ENCODE data around the gene RCC2.
"Not testable (repeated sequence)": the region's sequence is repeated elsewhere in the genome, so short reads cannot be mapped to it uniquely, and the experiment has no call there.

Gene RCC2

GRCh38 chr1:17439250-17440073, at the start of gene RCC2:
Gene RCC2, minus strand, starts transcription at chr1:17439677. Its CDS starts 1,163 bp downstream, at chr1:17438514.
- in situ Hi-C loops (cut with MboI; ENCODE audit: low sequenced_read_pairs): no loop called here

DNA sequence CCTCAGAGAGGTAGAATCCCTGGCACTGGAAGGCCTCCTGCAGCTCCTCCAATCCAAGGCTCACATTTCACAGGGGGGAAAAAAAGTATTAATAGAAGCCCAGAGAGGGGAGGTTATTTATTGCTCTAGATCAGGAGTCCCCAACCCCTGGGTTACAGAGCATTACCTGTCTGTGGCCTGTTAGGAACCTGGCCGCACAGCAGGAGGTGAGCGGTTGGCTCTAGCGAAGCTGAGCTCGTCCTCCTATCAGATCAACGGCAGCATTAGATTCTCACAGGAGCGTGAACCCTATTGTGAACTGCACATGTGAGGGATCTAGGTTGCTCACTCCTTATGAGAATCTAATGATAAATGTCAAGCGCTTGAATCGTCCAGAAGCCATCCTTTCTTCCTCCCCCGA, 46.8 kb upstream of the RCC2 start:
- in situ Hi-C loops (cut with MboI; ENCODE audit: low sequenced_read_pairs): no loop called here

DNA sequence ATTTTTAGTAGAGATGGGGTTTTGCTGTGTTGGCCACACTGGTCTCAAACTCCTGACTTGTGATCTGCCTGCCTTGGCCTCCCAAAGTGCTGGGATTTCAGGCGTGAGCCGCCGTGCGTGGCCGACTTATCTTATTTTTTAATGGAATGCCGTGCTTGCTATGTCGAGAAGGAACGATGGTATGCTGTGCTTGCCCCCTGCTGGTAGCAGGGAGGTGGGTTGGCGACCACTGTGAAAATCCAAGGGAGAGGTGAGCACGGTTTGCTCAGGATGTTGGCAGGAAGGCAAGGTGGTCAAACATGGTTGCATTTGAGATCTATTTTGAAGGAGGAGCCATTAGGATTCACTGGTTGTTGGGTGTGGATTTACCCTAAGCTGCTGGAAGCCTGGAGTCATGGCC, 45.8 kb upstream of the RCC2 start:
- in situ Hi-C loops (cut with MboI; ENCODE audit: low sequenced_read_pairs): no loop called here

GRCh38 chr1:17481981-17482380, 42.5 kb upstream of the RCC2 start:
- in situ Hi-C loops (cut with MboI; ENCODE audit: low sequenced_read_pairs): not testable (repeated sequence)

DNA sequence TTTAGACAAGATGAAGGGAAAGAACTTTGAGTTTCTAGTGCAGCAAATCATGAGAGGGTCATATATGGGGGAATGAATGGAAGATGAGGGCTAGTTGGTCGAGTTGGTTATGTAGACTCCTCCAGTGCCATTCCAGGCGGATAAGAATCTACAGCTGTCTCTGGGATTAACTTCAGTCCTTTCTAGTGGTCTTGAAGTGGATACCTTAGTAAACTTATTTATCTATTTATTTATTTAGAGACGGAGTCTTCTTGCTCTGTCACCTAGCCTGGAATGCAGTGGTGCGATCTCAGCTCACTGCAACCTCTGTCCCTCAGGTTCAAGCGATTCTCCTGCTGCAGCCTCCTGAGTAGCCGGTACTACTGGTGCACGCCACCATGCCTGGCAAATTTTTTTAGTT, 41.4 kb upstream of the RCC2 start:
- in situ Hi-C loops (cut with MboI; ENCODE audit: low sequenced_read_pairs): no loop called here

- in situ Hi-C loops (cut with MboI; ENCODE audit: low sequenced_read_pairs): no loop called here
Observed at GRCh38 chr1:17475752-17476151, 36.3 kb upstream of the RCC2 start.

- in situ Hi-C loops (cut with MboI; ENCODE audit: low sequenced_read_pairs): not testable (repeated sequence)
Observed at GRCh38 chr1:17474836-17475555, 35.5 kb upstream of the RCC2 start.

GRCh38 chr1:17472814-17473213, 33.3 kb upstream of the RCC2 start:
- in situ Hi-C loops (cut with MboI; ENCODE audit: low sequenced_read_pairs): no loop called here

DNA sequence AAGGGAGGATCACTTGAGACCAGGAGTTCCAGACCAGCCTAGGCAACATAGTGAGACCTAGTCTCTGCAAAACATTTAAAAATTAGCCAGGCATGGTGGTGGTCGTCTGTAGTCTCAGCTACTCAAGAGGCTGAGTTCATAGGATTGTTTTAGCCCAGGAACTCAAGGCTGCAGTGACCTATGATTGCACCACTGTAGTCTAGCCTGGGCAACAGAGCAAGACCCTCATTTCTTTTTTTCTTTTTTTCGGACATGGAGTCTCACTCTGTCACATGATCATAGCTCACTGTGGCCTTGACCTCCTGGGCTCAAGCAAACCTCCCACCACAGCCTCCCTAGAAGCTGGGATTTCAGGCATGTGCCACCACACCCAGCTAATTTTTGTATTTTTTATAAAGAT, 31.9 kb upstream of the RCC2 start:
- in situ Hi-C loops (cut with MboI; ENCODE audit: low sequenced_read_pairs): no loop called here

GRCh38 chr1:17470021-17470799, 30.7 kb upstream of the RCC2 start:
- in situ Hi-C loops (cut with MboI; ENCODE audit: low sequenced_read_pairs): no loop called here

DNA sequence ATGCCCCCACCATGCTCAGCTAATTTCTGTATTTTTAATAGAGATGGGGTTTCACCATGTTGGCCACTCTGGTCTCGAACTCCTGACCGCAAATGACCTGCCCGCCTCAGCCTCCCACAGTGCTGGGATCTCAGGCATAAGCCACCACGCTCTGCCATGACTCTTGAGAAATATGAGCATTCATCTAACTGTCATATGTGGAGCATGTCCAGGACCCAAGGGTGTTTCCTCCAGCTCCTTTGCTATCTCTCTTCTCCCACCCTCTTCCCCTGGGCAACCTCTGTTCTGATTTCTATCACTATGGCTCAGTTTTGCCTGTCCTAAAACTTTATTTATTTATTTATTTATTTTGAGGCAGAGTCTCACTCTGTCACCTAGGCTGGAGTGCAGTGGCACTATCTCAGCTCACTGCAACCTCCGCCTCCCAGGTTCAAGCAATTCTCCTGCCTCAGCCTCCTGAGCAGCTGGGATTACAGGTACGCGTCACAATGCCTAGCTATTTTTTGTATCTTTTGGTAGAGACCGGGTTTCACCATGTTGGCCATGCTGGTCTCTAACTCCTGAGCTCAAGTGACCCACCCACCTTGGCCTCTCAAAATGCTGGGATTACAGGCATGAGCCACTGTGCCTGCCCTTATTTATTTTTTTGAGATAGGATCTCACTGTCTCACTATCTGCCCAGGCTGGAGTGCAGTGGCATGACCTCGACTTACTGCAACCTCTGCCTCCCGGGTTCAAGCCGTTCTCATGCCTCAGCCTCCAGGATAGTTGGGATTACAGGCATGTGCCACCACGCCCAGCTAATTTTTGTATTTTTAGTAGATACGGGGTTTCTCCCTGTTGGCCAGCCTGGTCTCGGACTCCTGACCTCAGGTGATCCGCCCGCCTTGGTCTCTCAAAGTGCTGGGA, 29.1 kb upstream of the RCC2 start:
- in situ Hi-C loops (cut with MboI; ENCODE audit: low sequenced_read_pairs): not testable (repeated sequence)

- in situ Hi-C loops (cut with MboI; ENCODE audit: low sequenced_read_pairs): no loop called here
Observed at GRCh38 chr1:17466359-17466758, 26.9 kb upstream of the RCC2 start.

GRCh38 chr1:17465228-17465627, 25.8 kb upstream of the RCC2 start:
- in situ Hi-C loops (cut with MboI; ENCODE audit: low sequenced_read_pairs): no loop called here

DNA sequence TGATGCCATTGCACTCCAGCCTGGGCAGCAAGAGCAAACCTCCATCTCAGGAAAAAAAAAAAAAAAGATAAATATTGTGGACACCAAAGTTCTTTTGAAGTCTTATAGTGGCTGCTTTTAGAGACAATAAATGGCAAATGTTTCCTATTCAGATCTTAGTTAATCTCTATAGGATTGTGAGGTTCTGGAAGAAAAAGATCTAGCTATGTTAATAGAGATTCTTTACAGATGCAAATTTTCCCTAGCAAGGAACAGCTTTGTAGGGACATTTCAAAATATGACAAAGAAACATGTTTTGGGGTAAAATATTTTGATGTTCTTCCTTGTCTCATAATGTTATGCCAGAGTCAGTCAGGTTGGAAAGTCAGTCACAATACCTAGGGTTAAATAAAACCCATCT, 24.5 kb upstream of the RCC2 start:
- in situ Hi-C loops (cut with MboI; ENCODE audit: low sequenced_read_pairs): no loop called here

DNA sequence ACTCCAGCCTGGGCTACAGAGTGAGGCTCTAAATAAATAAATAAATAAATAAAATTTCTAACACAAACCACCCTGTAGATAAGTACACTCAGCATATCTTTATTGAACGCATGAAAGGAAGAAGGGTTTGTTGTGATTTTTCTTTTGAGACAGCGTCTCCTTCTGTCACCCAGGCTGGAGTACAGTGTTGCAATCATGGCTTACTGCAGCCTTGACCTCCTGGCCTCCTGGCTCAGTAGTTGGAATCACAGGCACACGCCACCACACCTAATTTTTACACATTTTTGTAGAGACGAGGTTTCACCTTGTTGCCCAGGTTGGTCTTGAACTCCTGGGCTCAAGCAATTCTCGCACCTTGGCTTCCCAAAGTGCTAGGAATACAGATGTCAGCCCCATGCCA, 23.2 kb upstream of the RCC2 start:
- in situ Hi-C loops (cut with MboI; ENCODE audit: low sequenced_read_pairs): no loop called here

DNA sequence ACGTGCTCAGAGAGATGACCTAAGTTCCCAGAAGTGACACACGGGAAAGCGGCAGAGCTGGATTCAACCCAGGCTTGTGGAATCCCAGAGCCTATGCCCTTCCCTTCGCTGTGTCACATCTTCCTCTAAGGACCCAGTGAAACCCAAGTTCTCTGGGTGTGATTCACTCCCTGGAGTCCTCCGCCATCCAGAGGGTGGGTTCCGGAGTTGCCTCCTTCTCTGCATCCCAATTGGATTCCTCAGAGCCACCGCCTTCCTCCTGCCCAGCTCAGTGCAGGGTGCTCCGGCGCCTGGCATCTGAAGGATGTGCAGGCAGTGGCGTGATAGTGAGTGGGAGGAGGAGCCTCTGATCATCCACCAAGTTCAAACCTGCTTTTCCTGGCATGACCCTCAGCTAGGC, 20.7 kb upstream of the RCC2 start:
- in situ Hi-C loops (cut with MboI; ENCODE audit: low sequenced_read_pairs): no loop called here

GRCh38 chr1:17458794-17459193, 19.3 kb upstream of the RCC2 start:
- in situ Hi-C loops (cut with MboI; ENCODE audit: low sequenced_read_pairs): no loop called here

DNA sequence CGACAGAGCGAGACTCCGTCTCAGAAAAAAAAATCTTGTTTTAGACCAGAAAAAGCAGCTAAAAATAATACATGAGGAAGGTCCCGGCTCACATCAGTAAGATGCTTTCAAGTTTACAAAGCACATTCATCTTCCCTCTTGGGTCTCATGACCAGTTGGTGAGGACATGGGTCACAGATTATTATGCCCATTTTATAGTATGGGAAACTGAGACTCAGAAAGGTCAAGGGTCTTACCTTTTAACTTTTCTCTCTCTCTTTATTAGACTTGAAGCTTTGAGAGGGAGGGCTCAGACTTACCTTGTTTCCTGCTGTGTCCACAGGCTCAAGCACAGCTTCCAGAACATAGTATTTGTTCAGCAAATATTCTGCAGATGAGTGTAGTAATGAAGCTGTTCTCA, 13.2 kb upstream of the RCC2 start:
- in situ Hi-C loops (cut with MboI; ENCODE audit: low sequenced_read_pairs): no loop called here

DNA sequence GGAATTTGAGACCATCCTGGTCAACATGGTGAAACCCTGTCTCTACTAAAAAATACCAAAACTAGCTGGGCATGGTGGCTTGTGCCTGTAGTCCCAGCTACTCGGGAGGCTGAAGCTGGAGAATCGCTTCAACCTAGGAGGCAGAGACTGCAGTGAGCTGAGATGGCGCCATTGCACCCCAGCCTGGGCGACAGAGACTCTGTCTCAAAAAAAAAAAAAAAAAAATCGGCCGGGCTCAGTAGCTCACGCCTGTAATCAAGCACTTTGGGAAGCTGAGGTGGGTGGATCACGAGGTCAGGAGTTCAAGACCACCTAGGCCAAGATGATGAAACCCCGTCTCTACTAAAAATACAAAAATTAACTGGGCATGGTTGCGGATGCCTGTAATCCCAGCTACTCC, 12.7 kb upstream of the RCC2 start:
- in situ Hi-C loops (cut with MboI; ENCODE audit: low sequenced_read_pairs): not testable (repeated sequence)

DNA sequence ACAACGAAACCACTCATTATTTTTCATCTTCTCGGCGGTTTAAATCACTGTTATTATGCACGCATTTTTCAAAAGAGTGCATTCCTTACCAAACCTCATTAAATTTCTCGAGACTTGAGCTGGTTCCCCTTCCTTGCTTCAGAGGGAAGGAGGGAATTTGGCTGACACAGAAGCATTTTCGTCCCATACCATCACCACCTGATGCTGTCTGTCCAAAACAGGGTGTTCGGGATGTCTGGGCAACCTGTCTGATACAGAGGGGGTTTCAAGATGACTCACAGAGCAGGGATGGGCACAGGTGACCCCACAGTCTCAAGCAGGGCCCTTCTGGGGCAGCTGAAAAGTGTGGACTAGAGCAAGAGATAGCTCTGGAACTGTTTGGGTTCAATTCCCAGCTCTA, 12.3 kb upstream of the RCC2 start:
- in situ Hi-C loops (cut with MboI; ENCODE audit: low sequenced_read_pairs): no loop called here

Measured in hTERT RPE-1 (cell line).